T47D (cell line): Measurements from ENCODE around the gene LIMA1.
"Not testable (repeated sequence)": the region's sequence is repeated elsewhere in the genome, so short reads cannot be mapped to it uniquely, and the experiment has no call there.

Experiments
- DNase-seq, 2 experiments: peaks; one replicate each; pipeline versions ENCODE4 v3.0.0 to v3.0.0-alpha.2; 2011 to 2012; ENCODE audit warnings: low read depth in 1 of 2, low spot score in 1 of 2
- JUND ChIP-seq: IDR thresholded peaks from 2 replicates; pipeline ENCODE4 v1.6.1; 2012; ENCODE audit warnings: low read depth
- in situ Hi-C: cut with HindIII; loops from 2 replicates; pipeline ENCODE4 v1.10.0; 2016; ENCODE audit warnings: low sequenced_read_pairs, low pct_unique_long_range_greater_than_20kb

LIMA1 gene

GRCh38 chr12:50240096-50240791 is 43.1 kb downstream of the LIMA1 start:
- no peak for TF ChIP-seq JUND
- DNase-seq = no peak
- in situ Hi-C loops = no loop called here

GRCh38 chr12:50239355-50239891 is 43.9 kb downstream of the LIMA1 start:
- no peak for DNase-seq
- TF ChIP-seq JUND = no peak

GRCh38 chr12:50234347-50234746 is 49.0 kb downstream of the LIMA1 start:
- DNase-seq = peak in 1 of 2 experiments; percentile 66
- in situ Hi-C loops = no loop called here
- no peak for TF ChIP-seq JUND

More at GRCh38 chr12:50239355-50239891, 43.9 kb downstream of the LIMA1 start:
- in situ Hi-C loops = no loop called here

- no peak for TF ChIP-seq JUND
- DNase-seq = no peak
- in situ Hi-C loops = no loop called here
These were observed 50.5 kb downstream of the LIMA1 start for GRCh38 chr12:50232771-50233209.

GRCh38 chr12:50232206-50232605 is 51.1 kb downstream of the LIMA1 start:
- no peak for TF ChIP-seq JUND
- DNase-seq = no peak
- in situ Hi-C loops = no loop called here

GRCh38 chr12:50231346-50231745 is 52.0 kb downstream of the LIMA1 start:
- DNase-seq = no peak
- in situ Hi-C loops = no loop called here
- TF ChIP-seq JUND = no peak

GRCh38 chr12:50230217-50230616 is 53.1 kb downstream of the LIMA1 start:
- in situ Hi-C loops = no loop called here
- DNase-seq = no peak
- no peak for TF ChIP-seq JUND

- peak in 1 of 2 experiments; percentile 55 for DNase-seq
- TF ChIP-seq JUND = peak; percentile 57; the same call in 1 of the 2 replicates
- in situ Hi-C loops = no loop called here
These were observed 59.2 kb downstream of the LIMA1 start for GRCh38 chr12:50224026-50224692.

- in situ Hi-C loops = no loop called here
- peak in 1 of 2 experiments; percentile 45 for DNase-seq
- no peak for TF ChIP-seq JUND
These were observed 61.0 kb downstream of the LIMA1 start for GRCh38 chr12:50222275-50222783.

- DNase-seq = peak in 1 of 2 experiments; percentile 52
- in situ Hi-C loops = no loop called here
- TF ChIP-seq JUND = no peak
These were observed 61.9 kb downstream of the LIMA1 start for GRCh38 chr12:50221228-50222008.

- no peak for TF ChIP-seq JUND
- DNase-seq = no peak
- in situ Hi-C loops = no loop called here
These were observed 62.8 kb downstream of the LIMA1 start for GRCh38 chr12:50220363-50220995.

GRCh38 chr12:50219544-50219943 is 63.8 kb downstream of the LIMA1 start:
- no peak for TF ChIP-seq JUND
- in situ Hi-C loops = no loop called here
- no peak for DNase-seq

- in situ Hi-C loops, DNase-seq: not testable (repeated sequence)
These were observed 64.3 kb downstream of the LIMA1 start for GRCh38 chr12:50219001-50219400.
